GM19467 (cell line): ENCODE results near the gene RBM4.

ENCODE experiments used
- ATAC-seq: cut with Tn5 transposase; IDR thresholded peaks from one replicate; pipeline ENCODE4 v1.9.1; 2021; ENCODE audit warnings: mild to moderate bottlenecking, moderate library complexity; ENCODE audit not compliant: unreplicated experiment

RBM4 gene

DNA sequence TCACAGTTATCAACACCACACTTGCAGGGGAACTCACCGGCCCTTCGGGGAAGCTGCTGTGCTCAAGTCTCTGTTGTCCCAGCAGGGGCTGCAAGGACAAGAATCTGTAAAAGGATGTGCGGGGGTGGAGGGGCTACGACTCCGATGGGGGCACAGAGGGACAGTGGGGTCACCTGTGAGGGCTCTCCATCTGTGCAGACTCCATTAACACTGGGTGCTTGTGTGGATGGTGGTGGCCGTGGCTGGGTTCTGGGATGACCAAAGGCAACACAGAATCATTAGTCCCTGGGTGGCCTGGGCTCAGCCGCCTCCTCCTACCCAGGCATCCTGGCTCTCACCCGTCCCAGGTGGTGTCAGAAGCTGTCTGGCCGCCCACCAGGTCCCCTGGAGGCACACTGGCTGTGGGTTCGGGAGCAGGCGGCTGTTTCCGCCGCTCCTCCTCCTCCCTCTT is 49.4 kb downstream of the RBM4 start:
- no peak for ATAC-seq

- ATAC-seq, result no peak
These were observed 50.3 kb downstream of the RBM4 start for GRCh38 chr11:66688561-66689534.

DNA sequence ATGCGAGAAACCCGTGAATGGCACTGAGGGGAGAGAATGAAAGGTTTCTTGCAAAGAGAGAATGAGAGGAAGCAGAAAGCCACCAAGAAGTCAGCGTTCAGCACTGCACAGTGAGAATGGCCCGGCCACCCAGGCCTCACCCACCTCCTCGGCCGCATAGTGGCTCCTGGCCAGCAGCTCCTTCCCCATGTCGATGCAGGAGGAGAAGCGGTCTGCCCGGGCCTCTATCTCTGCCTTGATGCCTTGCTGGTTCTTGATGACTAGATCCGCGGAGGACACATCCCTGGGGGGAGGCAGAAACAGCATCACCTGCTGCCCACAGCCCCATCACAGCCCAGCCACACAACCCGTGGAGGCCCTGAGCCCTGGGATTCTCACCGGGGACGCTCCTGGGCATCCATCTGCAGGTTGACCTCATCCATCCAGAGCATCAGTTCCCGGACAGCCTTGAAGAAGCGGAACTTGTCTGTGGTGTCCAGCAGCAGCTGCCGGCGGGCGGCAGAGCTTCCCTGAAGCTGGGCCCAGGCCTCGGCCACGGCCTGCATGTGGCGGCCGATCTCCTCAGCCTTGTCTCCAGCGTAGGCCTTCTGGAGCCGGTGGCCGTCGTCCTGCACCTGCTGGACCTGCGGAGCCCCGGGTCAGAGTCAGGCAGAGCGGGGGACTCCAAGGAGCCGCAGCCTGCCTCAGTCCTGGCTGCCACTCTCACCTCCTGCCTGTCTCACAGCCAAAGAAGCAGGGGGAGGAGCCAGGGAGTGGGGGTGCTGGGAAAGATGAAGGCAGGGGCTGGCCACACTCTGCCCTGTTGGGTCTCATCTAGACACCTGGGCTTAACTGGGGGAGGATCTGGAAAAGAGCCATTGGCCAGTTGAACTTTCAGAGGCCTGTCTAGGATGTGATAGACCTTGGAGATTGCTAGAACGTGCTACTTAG is 51.4 kb downstream of the RBM4 start:
- no peak for ATAC-seq

- ATAC-seq, result no peak
These were observed 52.9 kb downstream of the RBM4 start for GRCh38 chr11:66691311-66691980.

DNA sequence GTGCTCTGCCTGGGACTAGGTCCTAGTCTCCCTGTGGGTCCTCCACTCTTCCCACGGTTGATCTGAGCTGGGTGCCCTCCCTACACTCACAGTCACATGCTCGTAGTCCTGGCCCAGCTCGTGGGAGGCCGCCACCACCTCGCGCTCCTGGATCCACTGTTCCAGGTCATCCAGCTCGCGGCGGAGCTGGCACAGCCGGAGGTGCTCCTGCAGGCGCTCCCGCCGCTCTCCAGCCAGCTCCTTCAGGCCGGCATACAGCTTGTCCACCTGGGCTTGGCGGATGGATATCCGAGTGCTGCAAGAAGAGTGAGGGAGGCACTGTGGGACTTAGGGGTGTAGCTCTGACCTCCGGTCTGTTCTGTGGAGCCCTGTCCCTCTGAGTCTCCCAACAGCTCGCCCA is 53.9 kb downstream of the RBM4 start:
- no peak for ATAC-seq

DNA sequence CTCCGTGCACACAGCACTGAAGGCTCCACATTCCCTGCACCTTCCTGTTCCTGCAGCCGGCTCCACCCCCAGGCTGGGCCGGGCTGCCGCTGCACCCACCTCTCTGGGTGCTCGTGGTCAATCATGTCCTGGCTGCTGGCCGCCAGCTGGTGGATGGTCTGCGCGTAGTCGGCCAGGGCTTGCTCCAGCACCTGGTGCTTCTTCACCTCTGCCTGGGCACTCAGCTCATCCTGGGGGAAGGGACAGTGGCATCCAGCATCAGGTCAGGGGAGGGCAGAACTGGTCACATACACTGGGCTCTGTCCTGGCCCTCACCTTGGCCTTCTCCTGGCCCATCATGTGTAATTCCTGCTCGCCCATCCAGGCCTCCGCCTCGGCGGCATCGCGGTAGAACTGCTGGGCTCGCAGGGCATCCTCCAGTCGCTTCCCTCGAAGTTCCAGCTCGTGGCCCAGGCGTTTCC is 54.4 kb downstream of the RBM4 start:
- ATAC-seq, result no peak

- no peak for ATAC-seq
These were observed 55.0 kb downstream of the RBM4 start for GRCh38 chr11:66693356-66694055.

GRCh38 chr11:66694056-66694410 is 55.5 kb downstream of the RBM4 start:
- no peak for ATAC-seq

DNA sequence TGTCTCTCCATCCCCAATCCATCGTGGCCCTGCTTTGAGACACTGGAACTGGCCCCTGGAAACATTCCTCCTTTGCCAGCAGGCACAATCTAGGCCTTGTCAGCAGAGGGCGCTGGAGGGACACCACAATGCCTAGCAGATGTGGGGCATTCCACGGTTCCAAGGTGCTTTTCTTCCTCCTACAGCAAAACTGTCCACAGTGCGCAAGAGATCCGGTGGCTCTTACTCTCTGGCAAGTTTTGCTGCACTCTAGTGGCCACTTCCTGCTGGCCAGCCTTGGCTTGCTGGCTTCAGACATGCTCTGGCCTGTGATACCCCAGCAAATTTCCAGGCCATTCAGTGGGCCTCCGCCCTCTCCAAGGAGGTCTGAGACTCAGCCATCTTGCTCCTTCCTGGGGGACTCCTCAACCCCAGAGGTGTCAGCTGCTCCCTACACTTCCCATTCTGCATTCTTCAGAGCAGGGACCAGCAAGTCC is 56.3 kb downstream of the RBM4 start:
- no peak for ATAC-seq
